K562 treated with DMSO at 1 percent for 12 hours (cell line): ENCODE data around the gene REPS1. TPM values are rescaled to one million over a fixed set of nuclear protein-coding genes. Genes with fewer than 3 reads are reported as not detected.

Source experiments
- total RNA-seq: library from RNA; unstranded; fragments of 300-600 nt; gene quantifications from 2 replicates; pipeline ENCODE4 v1.2.3, GENCODE V29; 2022; ENCODE audit not compliant: insufficient read depth

The REPS1 gene
- 19.8 and 45.0 TPM in 2 replicates for total RNA-seq

GRCh38 chr6:138987643-138988468 is at the start of gene REPS1:
Gene REPS1 (minus strand): TSS chr6:138988253. CDS start chr6:138987682, 571 bp downstream.

GRCh38 chr6:139028658-139029469 is 40.8 kb upstream of the REPS1 start, which contains the start of gene ABRACL:
Gene ABRACL (plus strand): TSS chr6:139028745. CDS start chr6:139034161, 5,416 bp downstream.

Other genes with a start within 250 kb of the REPS1 start
- 28.3 and 37.7 TPM in 2 replicates for gene CCDC28A, start 214.5 kb downstream of the REPS1 start, total RNA-seq
- gene ECT2L, start 192.2 kb downstream of the REPS1 start, total RNA-seq: not detected in 2 replicates
- 1.2 TPM in 1 of 2 replicates, not detected in the other for gene ABRACL, start 40.5 kb upstream of the REPS1 start, total RNA-seq
- gene HECA, start 146.8 kb upstream of the REPS1 start, total RNA-seq: 1.2 and 6.0 TPM in 2 replicates